SK-N-SH treated with all-trans-retinoic acid at 6 μM for 48 hours (cell line): ENCODE measurements around the gene PEAR1.

Experiments
- ATAC-seq: fragments of 200-7000 bp; cut with Tn5 transposase; 3 replicates; pipeline ENCODE4 v1.9.1; 2020; ENCODE audit warnings: mild to moderate bottlenecking, moderate library complexity
- ARNTL ChIP-seq: fragments of 450-650 bp; formaldehyde crosslinking; IDR thresholded peaks from 2 replicates; pipeline ENCODE4 v1.5.0; 2020; ENCODE audit warnings: low read depth, mild to moderate bottlenecking, moderate library complexity, borderline replicate concordance
- BACH2 ChIP-seq: fragments of 250-450 bp; sonication (Bioruptor Pico); IDR thresholded peaks from 2 replicates; pipeline ENCODE4 v1.9.0; 2021; ENCODE audit warnings: mild to moderate bottlenecking, borderline replicate concordance
- CSDC2 ChIP-seq: fragments of 250-450 bp; sonication (Bioruptor Pico); IDR thresholded peaks from 2 replicates; pipeline ENCODE4 v1.5.0; 2020; ENCODE audit warnings: mild to moderate bottlenecking, moderate library complexity
- CSRNP3 ChIP-seq: fragments of 250-450 bp; sonication (Bioruptor Pico); IDR thresholded peaks from 2 replicates; pipeline ENCODE4 v1.5.1; 2021; ENCODE audit warnings: mild to moderate bottlenecking, moderate library complexity
- ESRRG ChIP-seq: fragments of 250-450 bp; sonication (Bioruptor Pico); IDR thresholded peaks from 2 replicates; pipeline ENCODE4 v1.6.1; 2021; ENCODE audit warnings: mild to moderate bottlenecking
- GLIS3 ChIP-seq: fragments of 250-450 bp; sonication (Bioruptor Pico); IDR thresholded peaks from 2 replicates; pipeline ENCODE4 v1.5.0; 2020; ENCODE audit warnings: mild to moderate bottlenecking, moderate library complexity
- ISL1 ChIP-seq: fragments of 250-450 bp; sonication (Bioruptor Pico); IDR thresholded peaks from 2 replicates; pipeline ENCODE4 v2.1.2; 2022; ENCODE audit warnings: mild to moderate bottlenecking, moderate library complexity
- OSR1 ChIP-seq: fragments of 250-450 bp; sonication (Bioruptor Pico); IDR thresholded peaks from 2 replicates; pipeline ENCODE4 v1.8.0; 2022; ENCODE audit warnings: moderate library complexity, mild to moderate bottlenecking, inconsistent platforms
- PATZ1 ChIP-seq: fragments of 250-450 bp; sonication (Bioruptor Pico); IDR thresholded peaks from 2 replicates; pipeline ENCODE4 v1.8.0; 2020; ENCODE audit warnings: mild to moderate bottlenecking, moderate library complexity, borderline replicate concordance
- PPARA ChIP-seq: fragments of 250-450 bp; sonication (Bioruptor Pico); IDR thresholded peaks from 2 replicates; pipeline ENCODE4 v1.5.0; 2020; ENCODE audit warnings: mild to moderate bottlenecking, borderline replicate concordance
- RARB ChIP-seq: fragments of 250-450 bp; sonication (Bioruptor Pico); IDR thresholded peaks from 2 replicates; pipeline ENCODE4 v1.8.0; 2021; ENCODE audit warnings: mild to moderate bottlenecking, moderate library complexity
- SNAI2 ChIP-seq: fragments of 250-450 bp; sonication (Bioruptor Pico); IDR thresholded peaks from 2 replicates; pipeline ENCODE4 v1.5.0; 2020; ENCODE audit warnings: mild to moderate bottlenecking, moderate library complexity
- TCF4 ChIP-seq: fragments of 250-450 bp; sonication (Bioruptor Pico); IDR thresholded peaks from 2 replicates; pipeline ENCODE4 v1.8.0; 2021; ENCODE audit warnings: mild to moderate bottlenecking, moderate library complexity, borderline replicate concordance
- TOX ChIP-seq: fragments of 250-450 bp; sonication (Bioruptor Pico); IDR thresholded peaks from 2 replicates; pipeline ENCODE4 v1.8.0; 2021; ENCODE audit warnings: mild to moderate bottlenecking, moderate library complexity, borderline replicate concordance
- ZC3H10 ChIP-seq: fragments of 250-450 bp; sonication (Bioruptor Pico); IDR thresholded peaks from 2 replicates; pipeline ENCODE4 v1.5.1; 2021; ENCODE audit warnings: mild to moderate bottlenecking, moderate library complexity
- ZFP3 ChIP-seq: fragments of 250-450 bp; sonication (Bioruptor Pico); IDR thresholded peaks from 2 replicates; pipeline ENCODE4 v1.5.0; 2020; ENCODE audit warnings: mild to moderate bottlenecking, moderate library complexity
- ZFP30 ChIP-seq: fragments of 450-650 bp; formaldehyde crosslinking; IDR thresholded peaks from 2 replicates; pipeline ENCODE4 v1.5.0; 2022; ENCODE audit warnings: mild to moderate bottlenecking, moderate library complexity
- ZNF565 ChIP-seq: fragments of 450-650 bp; formaldehyde crosslinking; conservative IDR thresholded peaks from 2 replicates; pipeline ENCODE4 v1.5.0; 2020; ENCODE audit warnings: low read depth, mild to moderate bottlenecking, moderate library complexity
- ZNF70 ChIP-seq: fragments of 450-650 bp; formaldehyde crosslinking; IDR thresholded peaks from 2 replicates; pipeline ENCODE4 v1.5.0; 2020; ENCODE audit warnings: mild to moderate bottlenecking, moderate library complexity
- ZNF8 ChIP-seq: fragments of 450-650 bp; formaldehyde crosslinking; IDR thresholded peaks from 2 replicates; pipeline ENCODE4 v1.5.0; 2020; ENCODE audit warnings: mild to moderate bottlenecking, moderate library complexity
- TF ChIP-seq, protein P1 (sequence below): fragments of 250-450 bp; sonication (Bioruptor Pico); IDR thresholded peaks from 2 replicates; pipeline ENCODE4 v1.8.0; 2021; ENCODE audit warnings: low read depth, mild to moderate bottlenecking, moderate library complexity, borderline replicate concordance
- TF ChIP-seq, protein P2 (sequence below): fragments of 250-450 bp; sonication (Bioruptor Pico); IDR thresholded peaks from 2 replicates; pipeline ENCODE4 v1.5.1; 2020; ENCODE audit warnings: low read depth, mild to moderate bottlenecking, moderate library complexity

The PEAR1 gene

GRCh38 chr1:156931211-156931952 lies 37.9 kb downstream of the PEAR1 start:
- no peak for ATAC-seq
- TF ChIP-seq ZFP30 (CRISPR knock-in tag) (no peak), ZFP3 (CRISPR knock-in tag) (no peak), TCF4 (CRISPR knock-in tag) (no peak), OSR1 (CRISPR knock-in tag) (no peak), ISL1 (CRISPR knock-in tag) (no peak), PPARA (no peak), TOX (CRISPR knock-in tag) (no peak), BACH2 (CRISPR knock-in tag) (no peak), CSDC2 (CRISPR knock-in tag) (no peak), CSRNP3 (CRISPR knock-in tag) (no peak), ZC3H10 (CRISPR knock-in tag) (no peak), GLIS3 (CRISPR knock-in tag) (no peak), ESRRG (CRISPR knock-in tag) (no peak), RARB (no peak), ZNF8 (no peak), SNAI2 (CRISPR knock-in tag) (no peak), ARNTL (CRISPR knock-in tag) (no peak)
- TF ChIP-seq, protein P1, sequence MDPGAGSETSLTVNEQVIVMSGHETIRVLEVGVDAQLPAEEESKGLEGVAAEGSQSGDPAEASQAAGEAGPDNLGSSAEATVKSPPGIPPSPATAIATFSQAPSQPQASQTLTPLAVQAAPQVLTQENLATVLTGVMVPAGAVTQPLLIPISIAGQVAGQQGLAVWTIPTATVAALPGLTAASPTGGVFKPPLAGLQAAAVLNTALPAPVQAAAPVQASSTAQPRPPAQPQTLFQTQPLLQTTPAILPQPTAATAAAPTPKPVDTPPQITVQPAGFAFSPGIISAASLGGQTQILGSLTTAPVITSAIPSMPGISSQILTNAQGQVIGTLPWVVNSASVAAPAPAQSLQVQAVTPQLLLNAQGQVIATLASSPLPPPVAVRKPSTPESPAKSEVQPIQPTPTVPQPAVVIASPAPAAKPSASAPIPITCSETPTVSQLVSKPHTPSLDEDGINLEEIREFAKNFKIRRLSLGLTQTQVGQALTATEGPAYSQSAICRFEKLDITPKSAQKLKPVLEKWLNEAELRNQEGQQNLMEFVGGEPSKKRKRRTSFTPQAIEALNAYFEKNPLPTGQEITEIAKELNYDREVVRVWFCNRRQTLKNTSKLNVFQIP (CRISPR knock-in tag) = no peak
- TF ChIP-seq, protein P2, sequence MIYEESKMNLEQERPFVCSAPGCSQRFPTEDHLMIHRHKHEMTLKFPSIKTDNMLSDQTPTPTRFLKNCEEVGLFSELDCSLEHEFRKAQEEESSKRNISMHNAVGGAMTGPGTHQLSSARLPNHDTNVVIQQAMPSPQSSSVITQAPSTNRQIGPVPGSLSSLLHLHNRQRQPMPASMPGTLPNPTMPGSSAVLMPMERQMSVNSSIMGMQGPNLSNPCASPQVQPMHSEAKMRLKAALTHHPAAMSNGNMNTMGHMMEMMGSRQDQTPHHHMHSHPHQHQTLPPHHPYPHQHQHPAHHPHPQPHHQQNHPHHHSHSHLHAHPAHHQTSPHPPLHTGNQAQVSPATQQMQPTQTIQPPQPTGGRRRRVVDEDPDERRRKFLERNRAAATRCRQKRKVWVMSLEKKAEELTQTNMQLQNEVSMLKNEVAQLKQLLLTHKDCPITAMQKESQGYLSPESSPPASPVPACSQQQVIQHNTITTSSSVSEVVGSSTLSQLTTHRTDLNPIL (CRISPR knock-in tag) = no peak

DNA sequence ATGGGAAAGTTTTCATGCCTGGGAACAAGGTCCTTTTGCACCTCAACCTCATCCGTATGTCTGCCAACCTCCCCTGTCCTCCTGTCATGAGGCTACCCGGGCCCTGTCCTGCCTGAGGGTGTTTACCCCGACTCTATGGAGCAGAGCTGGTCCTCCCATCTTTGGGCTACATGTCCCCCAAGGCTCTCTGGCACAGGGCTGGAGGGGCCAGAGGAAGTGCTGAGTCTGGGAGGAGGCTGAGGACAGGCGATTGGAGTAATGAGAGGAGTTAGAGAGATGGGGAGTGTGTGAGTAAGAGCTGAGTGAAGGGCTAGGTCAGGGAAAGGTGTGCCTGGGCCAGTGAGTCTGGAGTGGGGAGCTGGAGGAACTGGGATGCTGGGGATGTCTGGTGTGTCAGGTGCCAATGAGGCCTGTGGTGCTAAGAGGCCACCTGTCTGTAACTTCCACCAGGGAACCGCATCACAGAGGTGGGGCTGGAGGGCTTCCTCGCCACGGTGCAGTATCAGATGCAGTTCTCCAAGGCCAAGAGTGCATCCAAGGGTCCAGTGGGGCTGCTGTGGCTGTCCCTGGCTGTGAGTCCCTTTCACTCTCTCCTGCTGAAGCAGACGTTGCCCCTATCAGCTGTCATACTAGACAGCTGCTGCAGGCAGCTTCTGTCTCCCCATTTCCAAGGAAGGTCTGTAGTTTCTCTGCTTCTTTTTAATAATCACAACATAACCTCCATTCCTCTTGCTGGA lies 38.6 kb downstream of the PEAR1 start:
- no peak for TF ChIP-seq ZFP3 (CRISPR knock-in tag)
- no peak for ATAC-seq

DNA sequence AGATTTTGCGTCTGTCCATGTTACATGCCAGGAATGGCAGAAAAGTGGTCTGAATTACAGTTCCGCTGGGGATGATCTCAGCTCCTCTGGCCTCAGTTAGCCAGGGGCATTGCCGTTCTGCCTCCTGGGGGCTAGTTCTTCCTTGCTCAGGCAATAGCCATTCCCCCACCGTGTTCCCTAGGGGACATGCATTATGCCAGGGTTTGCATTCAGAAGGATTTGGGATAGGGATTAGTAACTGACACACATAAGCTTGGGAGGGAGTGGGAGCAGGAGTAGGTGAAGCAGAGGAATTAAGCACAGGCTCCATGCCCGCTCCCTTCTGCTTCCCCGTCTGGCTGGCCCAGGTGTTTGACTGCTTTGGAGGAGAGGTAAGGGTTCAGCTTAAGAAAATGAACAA lies 39.6 kb downstream of the PEAR1 start:
- no peak for ATAC-seq
- TF ChIP-seq SNAI2 (CRISPR knock-in tag) = no peak
- TF ChIP-seq ARNTL (CRISPR knock-in tag) = no peak
- no peak for TF ChIP-seq CSRNP3 (CRISPR knock-in tag)
- TF ChIP-seq CSDC2 (CRISPR knock-in tag) = no peak
- no peak for TF ChIP-seq ZFP3 (CRISPR knock-in tag)
- TF ChIP-seq ISL1 (CRISPR knock-in tag) = no peak
- TF ChIP-seq TOX (CRISPR knock-in tag) = no peak
- TF ChIP-seq ZNF565 (CRISPR knock-in tag) = no peak
- TF ChIP-seq OSR1 (CRISPR knock-in tag) = no peak
- TF ChIP-seq RARB = no peak
- TF ChIP-seq ZNF70 = no peak
- no peak for TF ChIP-seq ZNF8
- TF ChIP-seq ZFP30 (CRISPR knock-in tag) = no peak

DNA sequence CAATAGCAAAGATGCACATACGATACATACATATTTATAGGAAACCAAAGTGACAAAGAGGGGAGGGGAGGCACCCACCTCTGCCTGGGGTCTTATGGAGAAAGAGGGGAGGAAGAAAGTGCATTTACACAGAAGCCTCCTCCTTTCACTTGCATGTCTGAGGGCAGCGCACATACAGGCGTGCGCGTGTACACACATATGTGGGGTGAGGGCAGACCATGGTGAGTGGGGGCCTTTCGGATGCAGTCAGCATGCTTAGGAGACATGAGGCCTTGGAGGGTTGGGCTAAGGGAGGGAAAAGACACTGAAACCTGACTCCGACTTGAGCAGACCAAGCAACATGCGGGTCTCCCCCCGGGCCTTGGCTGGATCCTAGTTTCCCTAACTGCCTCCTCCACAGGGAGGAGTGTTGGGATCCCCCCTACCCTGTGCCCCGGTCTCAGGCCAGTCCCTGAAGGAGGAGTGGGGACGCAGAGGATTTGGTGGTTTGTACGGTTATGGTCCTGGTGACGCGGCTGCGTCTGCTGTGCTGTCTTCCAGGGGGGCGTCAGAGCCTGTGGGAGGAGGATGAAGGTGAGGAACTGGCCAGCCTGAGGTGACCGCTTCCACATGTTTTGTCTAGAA lies 42.1 kb downstream of the PEAR1 start:
- ATAC-seq = no peak
- TF ChIP-seq ARNTL (CRISPR knock-in tag) (no peak), ESRRG (CRISPR knock-in tag) (no peak), ZNF565 (CRISPR knock-in tag) (no peak), ZFP30 (CRISPR knock-in tag) (no peak), ZC3H10 (CRISPR knock-in tag) (no peak), BACH2 (CRISPR knock-in tag) (no peak), PATZ1 (no peak), CSRNP3 (CRISPR knock-in tag) (no peak), TCF4 (CRISPR knock-in tag) (no peak)
- TF ChIP-seq, protein P1 (CRISPR knock-in tag) = no peak
